ENCODE measurements around the gene FAP. TPM values are rescaled to one million over a fixed set of nuclear protein-coding genes. Genes with fewer than 3 reads are reported as not detected.

FAP gene
- total RNA-seq, 1 donor from 2014 or later, result not detected

DNA sequence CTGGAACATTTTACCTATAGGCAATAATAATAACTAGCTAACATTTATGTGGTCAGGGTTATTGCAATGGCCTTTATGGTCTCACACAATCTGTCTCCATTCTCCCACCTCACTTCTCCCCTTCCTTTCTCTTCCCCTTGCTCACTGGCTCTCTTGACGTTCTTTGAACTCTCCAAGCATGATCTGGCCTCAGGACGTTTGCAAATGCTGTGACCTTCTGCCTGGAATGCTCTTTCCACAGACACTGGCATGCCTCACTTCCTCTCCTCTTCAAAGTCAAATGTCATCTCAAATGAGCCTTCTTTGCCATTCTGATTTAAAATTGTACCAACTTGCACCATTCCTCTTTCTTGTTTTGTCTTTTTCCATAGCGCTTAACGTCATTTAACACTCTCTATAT lies 65.9 kb downstream of the FAP start:
- Mint-ChIP-seq H3K27ac (no peak overlapping the region), H3K4me3 (no peak overlapping the region), H3K9me3 (no peaks in the 10 kb centered on the region), H3K36me3 (no peaks in the 10 kb centered on the region), H3K27me3 (ENCODE audit: insufficient read depth, low read depth) (no peaks in the 10 kb centered on the region), H3K4me1 (no peaks in the 10 kb centered on the region)
- no peak overlapping the region for H3K4me3 ChIP-seq
- no peaks in the 10 kb centered on the region for H3F3A ChIP-seq (ENCODE audit: low read depth)
- H3K36me3 ChIP-seq, result no peaks in the 10 kb centered on the region
- no peaks in the 10 kb centered on the region for H4K20me1 ChIP-seq (ENCODE audit: low read depth)
- H3K9me3 ChIP-seq (ENCODE audit: low read depth), result no peaks in the 10 kb centered on the region
- H3K4me2 ChIP-seq, result no peak overlapping the region
- no peaks in the 10 kb centered on the region for H3K4me1 ChIP-seq
- H3K79me2 ChIP-seq (ENCODE audit: low read depth), result no peaks in the 10 kb centered on the region
- no peak for DNase-seq (ENCODE audit: low spot score)
- H3K27ac ChIP-seq, result no peak overlapping the region
- H3K27me3 ChIP-seq, result no peaks in the 10 kb centered on the region
- TF ChIP-seq EZH2phosphoT487 (IDR thresholded peaks at IDR 0.05) (no peak), EZH2 (IDR thresholded peaks at IDR 0.05) (no peak)
- TF ChIP-seq, protein P1, sequence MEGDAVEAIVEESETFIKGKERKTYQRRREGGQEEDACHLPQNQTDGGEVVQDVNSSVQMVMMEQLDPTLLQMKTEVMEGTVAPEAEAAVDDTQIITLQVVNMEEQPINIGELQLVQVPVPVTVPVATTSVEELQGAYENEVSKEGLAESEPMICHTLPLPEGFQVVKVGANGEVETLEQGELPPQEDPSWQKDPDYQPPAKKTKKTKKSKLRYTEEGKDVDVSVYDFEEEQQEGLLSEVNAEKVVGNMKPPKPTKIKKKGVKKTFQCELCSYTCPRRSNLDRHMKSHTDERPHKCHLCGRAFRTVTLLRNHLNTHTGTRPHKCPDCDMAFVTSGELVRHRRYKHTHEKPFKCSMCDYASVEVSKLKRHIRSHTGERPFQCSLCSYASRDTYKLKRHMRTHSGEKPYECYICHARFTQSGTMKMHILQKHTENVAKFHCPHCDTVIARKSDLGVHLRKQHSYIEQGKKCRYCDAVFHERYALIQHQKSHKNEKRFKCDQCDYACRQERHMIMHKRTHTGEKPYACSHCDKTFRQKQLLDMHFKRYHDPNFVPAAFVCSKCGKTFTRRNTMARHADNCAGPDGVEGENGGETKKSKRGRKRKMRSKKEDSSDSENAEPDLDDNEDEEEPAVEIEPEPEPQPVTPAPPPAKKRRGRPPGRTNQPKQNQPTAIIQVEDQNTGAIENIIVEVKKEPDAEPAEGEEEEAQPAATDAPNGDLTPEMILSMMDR (IDR thresholded peaks at IDR 0.05), result no peak
- no peak overlapping the region for H2AFZ ChIP-seq (replicated peaks)
- no peak overlapping the region for H3K9ac ChIP-seq

DNA sequence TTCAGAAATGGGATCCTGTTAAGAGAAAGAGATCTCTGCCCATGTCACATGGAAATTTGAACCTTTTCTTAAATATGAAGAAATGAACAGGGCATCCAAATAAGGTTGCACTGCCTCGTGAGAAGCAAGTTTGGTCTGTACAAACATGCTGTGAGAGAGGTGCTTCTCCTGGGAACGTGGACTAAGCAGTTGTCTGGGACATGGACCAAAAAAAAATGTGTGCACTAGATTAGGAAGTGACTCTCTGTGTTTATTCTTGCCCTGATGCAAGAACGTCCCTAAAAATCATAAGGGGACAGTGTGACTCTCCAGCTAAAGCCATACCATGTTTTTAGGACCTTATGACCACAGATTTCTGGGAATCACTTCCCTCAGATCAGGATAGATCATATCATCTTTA lies 67.5 kb downstream of the FAP start:
- Histone ChIP-seq H3K79me2 (ENCODE audit: low read depth) (no peaks in the 10 kb centered on the region), H3K4me2 (no peak overlapping the region), H3K4me1 (no peaks in the 10 kb centered on the region), H3K27ac (no peak overlapping the region), H3K36me3 (no peaks in the 10 kb centered on the region), H4K20me1 (ENCODE audit: low read depth) (no peaks in the 10 kb centered on the region), H3K9ac (no peak overlapping the region), H3K4me3 (no peak overlapping the region), H2AFZ (replicated peaks) (no peak overlapping the region), H3F3A (ENCODE audit: low read depth) (no peaks in the 10 kb centered on the region), H3K27me3 (no peaks in the 10 kb centered on the region), H3K9me3 (ENCODE audit: low read depth) (no peaks in the 10 kb centered on the region)
- Mint-ChIP-seq H3K4me1 (no peaks in the 10 kb centered on the region), H3K27ac (no peak overlapping the region), H3K27me3 (ENCODE audit: insufficient read depth, low read depth) (no peaks in the 10 kb centered on the region), H3K4me3 (no peak overlapping the region), H3K9me3 (no peaks in the 10 kb centered on the region), H3K36me3 (no peaks in the 10 kb centered on the region)
- TF ChIP-seq EZH2 (IDR thresholded peaks at IDR 0.05) (no peak), EZH2phosphoT487 (IDR thresholded peaks at IDR 0.05) (no peak)
- TF ChIP-seq, protein P1 (IDR thresholded peaks at IDR 0.05), result no peak
- no peak for DNase-seq (ENCODE audit: low spot score)

DNA sequence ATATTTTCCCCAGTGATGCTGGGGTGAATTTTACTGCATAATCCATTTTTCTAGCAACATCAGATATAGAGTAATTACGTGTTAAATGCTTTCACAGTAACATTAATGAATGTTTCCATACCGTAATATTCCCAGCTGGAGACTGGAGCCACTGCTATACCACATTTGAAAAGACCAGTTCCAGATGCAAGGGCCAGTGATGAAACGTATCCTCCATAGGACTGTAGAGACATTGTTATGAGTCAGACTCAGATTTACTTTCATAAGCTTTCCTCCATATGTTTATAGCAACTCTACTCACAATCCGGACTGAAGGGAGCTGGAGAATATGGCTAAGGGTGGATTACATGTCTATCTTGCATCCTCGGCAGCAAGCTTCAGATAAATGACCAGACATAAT lies 68.5 kb downstream of the FAP start:
- H3K9me3 Mint-ChIP-seq, result no peaks in the 10 kb centered on the region
- H3K27ac ChIP-seq, result no peak overlapping the region
- H3F3A ChIP-seq (ENCODE audit: low read depth), result no peaks in the 10 kb centered on the region
- no peak for DNase-seq (ENCODE audit: low spot score)
- TF ChIP-seq, protein P1 (IDR thresholded peaks at IDR 0.05), result no peak
- TF ChIP-seq EZH2phosphoT487 (IDR thresholded peaks at IDR 0.05) (no peak), EZH2 (IDR thresholded peaks at IDR 0.05) (no peak)
- no peak overlapping the region for H3K27ac Mint-ChIP-seq
- no peak overlapping the region for H2AFZ ChIP-seq (replicated peaks)
- no peaks in the 10 kb centered on the region for H3K27me3 ChIP-seq
- H3K4me3 Mint-ChIP-seq, result no peak overlapping the region
- H3K4me3 ChIP-seq, result no peak overlapping the region
- no peaks in the 10 kb centered on the region for H3K4me1 ChIP-seq
- H3K4me2 ChIP-seq, result no peak overlapping the region
- no peaks in the 10 kb centered on the region for H3K4me1 Mint-ChIP-seq
- no peaks in the 10 kb centered on the region for H3K36me3 Mint-ChIP-seq
- H3K9me3 ChIP-seq (ENCODE audit: low read depth), result no peaks in the 10 kb centered on the region
- H4K20me1 ChIP-seq (ENCODE audit: low read depth), result no peaks in the 10 kb centered on the region
- H3K27me3 Mint-ChIP-seq (ENCODE audit: insufficient read depth, low read depth), result no peaks in the 10 kb centered on the region
- no peaks in the 10 kb centered on the region for H3K79me2 ChIP-seq (ENCODE audit: low read depth)
- no peak overlapping the region for H3K9ac ChIP-seq
- no peaks in the 10 kb centered on the region for H3K36me3 ChIP-seq

Data from neural progenitor cell (in vitro differentiated cells).